H9 (cell line): Measurements from ENCODE around the gene TFF1. TPM values are rescaled to one million over a fixed set of nuclear protein-coding genes. Genes with fewer than 3 reads are reported as not detected.

Experiments
- DNase-seq: peaks from one replicate; pipeline ENCODE4 v3.0.0-alpha.2; 2017
- H2AFZ ChIP-seq: one replicate; pipeline ENCODE4 v1.6.1; 2013; ENCODE audit warnings: mild to moderate bottlenecking, low read length, control low read depth, moderate library complexity
- H2AK5ac ChIP-seq: 2 replicates; pipeline ENCODE4 v1.6.1; 2013; ENCODE audit warnings: low read length, control low read depth, mixed read lengths; ENCODE audit not compliant: insufficient read length
- H2BK120ac ChIP-seq: one replicate; pipeline ENCODE4 v1.6.1; 2013; ENCODE audit warnings: low read depth, mild to moderate bottlenecking, low read length, control low read depth, inconsistent platforms; ENCODE audit not compliant: poor library complexity, severe bottlenecking
- H2BK12ac ChIP-seq: 2 replicates; pipeline ENCODE4 v1.6.1; 2013; ENCODE audit warnings: low read length, control low read depth, mixed read lengths, low read depth; ENCODE audit not compliant: insufficient read length
- H2BK15ac ChIP-seq: 2 replicates; pipeline ENCODE4 v1.6.1; 2013; ENCODE audit warnings: low read depth, low read length, control low read depth
- H2BK20ac ChIP-seq: one replicate; pipeline ENCODE4 v1.6.1; 2013; ENCODE audit warnings: low read depth, mild to moderate bottlenecking, low read length, control low read depth, inconsistent platforms; ENCODE audit not compliant: poor library complexity, severe bottlenecking
- H2BK5ac ChIP-seq: 2 replicates; pipeline ENCODE4 v1.6.1; 2013; ENCODE audit warnings: low read length, control low read depth, mixed read lengths; ENCODE audit not compliant: insufficient read length
- H3K14ac ChIP-seq: 2 replicates; pipeline ENCODE4 v1.6.1; 2013; ENCODE audit warnings: low read length, control low read depth; ENCODE audit not compliant: insufficient read depth
- H3K18ac ChIP-seq: 2 replicates; pipeline ENCODE4 v1.6.1; 2013; ENCODE audit warnings: low read depth, mild to moderate bottlenecking, mixed read lengths, low read length, control low read depth; ENCODE audit not compliant: insufficient read length
- H3K23ac ChIP-seq: 2 replicates; pipeline ENCODE4 v1.6.1; 2013; ENCODE audit warnings: low read length, control low read depth, mixed read lengths, low read depth; ENCODE audit not compliant: insufficient read length
- H3K23me2 ChIP-seq: 2 replicates; pipeline ENCODE4 v1.6.1; 2013; ENCODE audit warnings: low read depth, mild to moderate bottlenecking, mixed read lengths, low read length, control low read depth; ENCODE audit not compliant: insufficient read length, poor library complexity, severe bottlenecking
- H3K27ac ChIP-seq: 2 replicates; pipeline ENCODE4 v1.5.1; 2013; ENCODE audit warnings: low read length, control low read depth, mixed read lengths, low read depth; ENCODE audit not compliant: insufficient read length
- H3K27me3 ChIP-seq: 2 replicates; pipeline ENCODE4 v1.6.1; 2013; ENCODE audit warnings: low read length, control low read depth, inconsistent platforms; ENCODE audit not compliant: insufficient read depth
- H3K4ac ChIP-seq: 2 replicates; pipeline ENCODE4 v1.6.1; 2013; ENCODE audit warnings: low read depth, mild to moderate bottlenecking, control low read depth, inconsistent platforms, low read length, moderate library complexity
- H3K4me1 ChIP-seq: 2 replicates; pipeline ENCODE4 v1.6.1; 2013; ENCODE audit warnings: low read length, control low read depth, inconsistent platforms; ENCODE audit not compliant: insufficient read depth
- H3K4me2 ChIP-seq: 2 replicates; pipeline ENCODE4 v1.6.1; 2013; ENCODE audit warnings: low read length, control low read depth, mixed read lengths; ENCODE audit not compliant: insufficient read length, insufficient read depth
- H3K56ac ChIP-seq: 2 replicates; pipeline ENCODE4 v1.6.1; 2013; ENCODE audit warnings: low read depth, mild to moderate bottlenecking, mixed read lengths, low read length, control low read depth; ENCODE audit not compliant: insufficient read length
- H3K79me1 ChIP-seq: 2 replicates; pipeline ENCODE4 v1.6.1; 2013; ENCODE audit warnings: low read depth, mild to moderate bottlenecking, moderate library complexity, low read length, control low read depth, inconsistent platforms; ENCODE audit not compliant: insufficient read depth, poor library complexity, severe bottlenecking
- H3K79me2 ChIP-seq: 2 replicates; pipeline ENCODE4 v1.6.1; 2013; ENCODE audit warnings: low read length, control low read depth, inconsistent platforms; ENCODE audit not compliant: insufficient read depth
- H3K9ac ChIP-seq: 2 replicates; pipeline ENCODE4 v1.6.1; 2013; ENCODE audit warnings: low read length, control low read depth, mixed read lengths; ENCODE audit not compliant: insufficient read length; ENCODE audit errors: extremely low read depth
- H3K9me3 ChIP-seq: one replicate; pipeline ENCODE4 v1.6.1; 2013; ENCODE audit warnings: low read depth, low read length, inconsistent platforms; ENCODE audit not compliant: control insufficient read depth
- H3T11ph ChIP-seq: one replicate; pipeline ENCODE4 v1.6.1; 2013; ENCODE audit warnings: mild to moderate bottlenecking, low read length, control low read depth, inconsistent platforms
- H4K20me1 ChIP-seq: one replicate; pipeline ENCODE4 v1.6.1; 2013; ENCODE audit not compliant: control insufficient read depth, insufficient read length, insufficient read depth
- H4K5ac ChIP-seq: 2 replicates; pipeline ENCODE4 v1.6.1; 2013; ENCODE audit warnings: low read depth, mild to moderate bottlenecking, mixed read lengths, low read length, control low read depth; ENCODE audit not compliant: insufficient read length
- H4K8ac ChIP-seq: replicated peaks from 2 replicates; pipeline ENCODE4 v1.6.1; 2013; ENCODE audit warnings: low read length, control low read depth, mixed read lengths, low read depth; ENCODE audit not compliant: insufficient read length
- H4K91ac ChIP-seq: 2 replicates; pipeline ENCODE4 v1.6.1; 2013; ENCODE audit warnings: low read depth, mild to moderate bottlenecking, moderate library complexity, mixed read lengths, low read length, control low read depth; ENCODE audit not compliant: insufficient read length
- H3K27ac Mint-ChIP-seq, 3 experiments: 2 replicates in 2 of 3; 3 replicates in 1 of 3; pipeline ENCODE4 v1.8.0; 2020 to 2021; ENCODE audit warnings: mixed read lengths in 3 of 3, mild to moderate bottlenecking in 1 of 3, moderate library complexity in 1 of 3
- H3K27me3 Mint-ChIP-seq: 2 replicates; pipeline ENCODE4 v1.8.0; 2021; ENCODE audit warnings: low read depth, mild to moderate bottlenecking, moderate library complexity, mixed read lengths
- H3K36me3 Mint-ChIP-seq, 3 experiments: 2 replicates in 2 of 3; 3 replicates in 1 of 3; pipeline ENCODE4 v1.8.0; 2020 to 2021; ENCODE audit warnings: low read depth in 3 of 3, mixed read lengths in 3 of 3; ENCODE audit not compliant: insufficient read depth in 1 of 3
- H3K4me1 Mint-ChIP-seq, 2 experiments: 2 replicates each; pipeline ENCODE4 v1.8.0; 2020; ENCODE audit warnings: mixed read lengths in 2 of 2
- H3K4me3 Mint-ChIP-seq, 2 experiments: 2 replicates in 1 of 2; 3 replicates in 1 of 2; pipeline ENCODE4 v1.8.0; 2020 to 2021; ENCODE audit warnings: mild to moderate bottlenecking in 2 of 2, mixed read lengths in 2 of 2, moderate library complexity in 1 of 2
- H3K9me3 Mint-ChIP-seq, 2 experiments: 2 replicates in 1 of 2; 3 replicates in 1 of 2; pipeline ENCODE4 v1.8.0; 2020; ENCODE audit warnings: mild to moderate bottlenecking in 2 of 2, mixed read lengths in 2 of 2, moderate library complexity in 1 of 2
- CTCF ChIP-seq: fragments of 200-600 bp; sonication (generic); conservative IDR thresholded peaks from 3 replicates; pipeline ENCODE4 v1.8.0; 2021; ENCODE audit warnings: antibody characterized with exemption, mild to moderate bottlenecking
- WGBS: extraction: QIAGEN DNeasy Blood & Tissue Kit; methylation state at CpG from one replicate; pipeline ENCODE4 v1.1.7; 2013; ENCODE audit warnings: missing lambda C conversion rate, low lambda C conversion rate, mixed read lengths; ENCODE audit not compliant: insufficient read length; ENCODE audit errors: extremely low coverage; 5-methylcytosine and 5-hydroxymethylcytosine counted together
- total RNA-seq: library from RNA; stranded (reverse); gene quantifications from 2 replicates; pipeline ENCODE4 v1.2.1, GENCODE V29; 2021

TFF1 gene
- total RNA-seq, 1 experiment from 2014 or later: not detected

DNA sequence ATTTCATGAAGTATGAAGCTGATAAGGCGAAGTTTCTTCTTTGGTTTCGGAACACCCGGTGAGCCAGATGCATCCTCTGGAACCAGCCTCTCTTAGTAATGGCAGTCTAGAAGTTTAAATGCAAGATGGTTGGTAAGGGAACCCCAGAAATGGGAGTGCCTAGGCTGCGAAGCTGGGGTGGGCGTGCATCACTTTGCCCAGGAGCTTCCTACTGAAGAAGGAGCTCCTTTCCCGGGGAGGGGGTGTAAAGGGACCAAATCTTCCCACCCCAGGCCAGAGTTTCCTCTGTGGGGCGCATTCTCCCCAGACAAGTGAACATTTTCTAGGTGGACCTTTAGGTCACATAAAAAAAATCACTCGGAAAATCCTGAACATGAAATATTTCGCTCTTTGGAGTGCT is 19.9 kb downstream of the TFF1 start:
- Histone ChIP-seq H3K23ac (no peak overlapping the region), H3K9ac (no peak overlapping the region), H4K5ac (no peak overlapping the region), H3T11ph (no peak overlapping the region), H2AFZ (no peak overlapping the region), H2BK5ac (no peak overlapping the region), H3K9me3 (no peaks in the 10 kb centered on the region), H2BK15ac (no peak overlapping the region), H2BK12ac (no peak overlapping the region), H4K20me1 (no peaks in the 10 kb centered on the region), H3K4ac (no peak overlapping the region), H3K4me1 (0 out of 2 replicates have a peak, but pooled peaks cover 1% of the 10 kb centered on the region), H3K18ac (no peak overlapping the region), H2AK5ac (no peak overlapping the region), H3K4me2 (no peak overlapping the region), H2BK120ac (no peak overlapping the region), H3K27me3 (no peaks in the 10 kb centered on the region), H3K14ac (no peak overlapping the region), H3K23me2 (no peaks in the 10 kb centered on the region), H3K79me1 (no peaks in the 10 kb centered on the region), H3K79me2 (no peaks in the 10 kb centered on the region), H2BK20ac (no peak overlapping the region), H4K8ac (no peak overlapping the region), H3K27ac (no peak overlapping the region), H3K56ac (no peak overlapping the region), H4K91ac (no peak overlapping the region)
- no peak overlapping the region for H3K27ac Mint-ChIP-seq
- no peaks in the 10 kb centered on the region for H3K36me3 Mint-ChIP-seq
- no peak overlapping the region for H3K4me3 Mint-ChIP-seq
- WGBS: no CpG with 5 or more reads among the region's 9 CpGs
- peaks cover 2% of the 10 kb centered on the region for H3K27me3 Mint-ChIP-seq
- TF ChIP-seq CTCF: no peak
- no peak for DNase-seq
- no peaks in the 10 kb centered on the region; a peak in 1 of 5 replicates for H3K9me3 Mint-ChIP-seq
- H3K4me1 Mint-ChIP-seq: peaks cover 0 to 3% of the 10 kb centered on the region in 2 experiments; a peak in 1 of 4 replicates
